LHCN-M2 (cell line): ENCODE measurements around the gene KIAA1210. TPM values are rescaled to one million over a fixed set of nuclear protein-coding genes. Genes with fewer than 3 reads are reported as not detected.
"Not testable (repeated sequence)": the region's sequence is repeated elsewhere in the genome, so short reads cannot be mapped to it uniquely, and the experiment has no call there.

Experiments
- DNase-seq: peaks from one replicate; pipeline ENCODE4 v3.0.0-alpha.2; 2012; ENCODE audit warnings: low read depth
- total RNA-seq: library from RNA; depleted of rRNA; stranded (reverse); fragments of >200 nt; gene quantifications from 2 replicates; pipeline ENCODE4 v1.2.3, GENCODE V29; 2014; rRNA removed

Gene KIAA1210
- total RNA-seq, 1 experiment from 2014 or later, result not detected

DNA sequence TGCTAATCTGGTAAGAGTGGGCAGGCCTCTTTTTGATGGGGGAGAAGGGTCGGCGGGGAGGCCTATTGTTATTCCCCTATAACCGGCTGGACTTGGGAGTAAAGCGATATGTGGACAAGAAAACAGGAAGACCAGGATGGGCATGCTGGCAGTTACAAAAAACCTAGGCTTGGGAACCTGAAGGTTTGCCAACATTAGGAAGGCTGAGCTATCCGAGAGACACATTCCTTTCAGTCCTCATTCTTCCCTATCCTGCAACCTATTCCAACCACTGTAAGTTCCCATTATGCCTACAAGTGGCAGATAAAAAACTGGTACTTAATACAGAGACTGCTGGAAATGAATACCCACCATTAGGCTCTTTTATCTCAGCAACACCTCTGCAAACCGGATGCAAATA lies 87.2 kb downstream of the KIAA1210 start:
- DNase-seq, result no peak

- DNase-seq, result no peak
These were observed 91.2 kb downstream of the KIAA1210 start for GRCh38 chrX:119036107-119037029.

- no peak for DNase-seq
These were observed 96.6 kb downstream of the KIAA1210 start for GRCh38 chrX:119030990-119031389.

DNA sequence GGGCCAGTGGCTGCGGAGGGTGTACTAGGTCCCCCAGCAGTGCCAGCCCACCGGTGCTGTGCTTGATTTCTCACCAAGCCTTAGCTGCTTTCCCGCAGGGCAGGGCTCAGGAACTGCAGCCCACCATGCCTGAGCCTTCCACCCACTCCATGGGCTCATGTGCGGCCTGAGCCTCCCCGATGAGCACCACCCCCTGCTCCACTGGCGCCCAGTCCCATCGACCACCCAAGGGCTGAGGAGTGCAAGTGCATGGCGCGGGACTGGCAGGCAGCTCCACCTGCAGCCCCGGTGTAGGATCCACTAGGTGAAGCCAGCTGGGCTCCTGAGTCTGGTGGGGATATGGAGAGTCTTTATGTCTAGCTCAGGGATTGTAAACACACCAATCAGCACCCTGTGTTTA lies 98.0 kb downstream of the KIAA1210 start:
- not testable (repeated sequence) for DNase-seq

- no peak for DNase-seq
These were observed 98.8 kb downstream of the KIAA1210 start for GRCh38 chrX:119028733-119029330.

Other genes starting within 250 kb of the KIAA1210 start
- 0.06 and 0.19 TPM in 2 replicates for gene LONRF3, start 153.2 kb downstream of the KIAA1210 start, total RNA-seq
- not detected in 2 replicates for gene CT47C1, start 54.8 kb downstream of the KIAA1210 start, total RNA-seq
- 174 and 186 TPM in 2 replicates for gene PGRMC1, start 108.5 kb upstream of the KIAA1210 start, total RNA-seq